ENCODE measurements around the gene CELSR2.

GRCh38 chr1:109235137-109235536 lies 14.2 kb upstream of the CELSR2 start:
- TF ChIP-seq CTCF (optimal IDR thresholded peaks at IDR 0.05 in 1 of 3, IDR thresholded peaks at IDR 0.05 in 1 of 3, conservative IDR thresholded peaks at IDR 0.05 in 1 of 3; ENCODE audit: extremely low read depth in 1 of 3, insufficient read depth in 2 of 3, low read length in 3 of 3) = no peak
- TF ChIP-seq EZH2 (IDR thresholded peaks at IDR 0.05; ENCODE audit: low read length) = no peak

Measured in keratinocyte (primary cell).